WTC11 (cell line): ENCODE results near the gene NIFK. TPM values are rescaled to one million over a fixed set of nuclear protein-coding genes. Genes with fewer than 3 reads are reported as not detected.

Source experiments
- ATAC-seq: fragments of 200-7000 bp; cut with Tn5 transposase; 2 replicates; pipeline ENCODE4 v1.10.0; 2021; ENCODE audit warnings: mild to moderate bottlenecking, moderate library complexity
- CTCF ChIA-PET: fragments of 300-600 bp; sonication (Branson Sonifier 250); formaldehyde crosslinking; loops from one replicate; lab custom pipeline; 2021; ENCODE audit warnings: antibody characterized with exemption; lab: Charles Lee
- POLR2A ChIA-PET: fragments of 350-600 bp; sonication (Branson Sonifier 250); formaldehyde crosslinking; loops from one replicate; lab custom pipeline; 2021; ENCODE audit warnings: antibody characterized with exemption; lab: Charles Lee
- DNase-seq: peaks from one replicate; pipeline ENCODE4 v3.0.0; 2021; ENCODE audit warnings: low spot score
- H3K27ac Mint-ChIP-seq: 2 replicates; pipeline ENCODE4 v1.8.0; 2021; ENCODE audit warnings: mixed read lengths
- H3K27me3 Mint-ChIP-seq: 2 replicates; pipeline ENCODE4 v1.8.0; 2021; ENCODE audit warnings: low read depth, mild to moderate bottlenecking, moderate library complexity, mixed read lengths
- H3K36me3 Mint-ChIP-seq: 2 replicates; pipeline ENCODE4 v1.8.0; 2021; ENCODE audit warnings: mixed read lengths
- H3K4me1 Mint-ChIP-seq: 2 replicates; pipeline ENCODE4 v1.8.0; 2022; ENCODE audit warnings: mixed read lengths
- H3K4me3 Mint-ChIP-seq: 2 replicates; pipeline ENCODE4 v1.8.0; 2021; ENCODE audit warnings: mild to moderate bottlenecking, moderate library complexity, mixed read lengths
- H3K9me3 Mint-ChIP-seq: 2 replicates; pipeline ENCODE4 v1.8.0; 2021; ENCODE audit warnings: mixed read lengths
- CBFB ChIP-seq: sonication (generic); formaldehyde crosslinking; IDR thresholded peaks from 2 replicates; pipeline ENCODE4 v1.8.1; 2022; ENCODE audit warnings: mild to moderate bottlenecking, low read depth, missing genetic modification reagents
- ESRRA ChIP-seq: sonication (generic); formaldehyde crosslinking; IDR thresholded peaks from 2 replicates; pipeline ENCODE4 v1.8.1; 2022; ENCODE audit warnings: mild to moderate bottlenecking, missing genetic modification reagents, borderline replicate concordance
- FOXK1 ChIP-seq: sonication (generic); formaldehyde crosslinking; IDR thresholded peaks from 2 replicates; pipeline ENCODE4 v1.8.0; 2022; ENCODE audit warnings: mild to moderate bottlenecking, moderate library complexity, missing genetic modification reagents
- NFE2L1 ChIP-seq: sonication (generic); formaldehyde crosslinking; IDR thresholded peaks from 2 replicates; pipeline ENCODE4 v1.8.1; 2023; ENCODE audit warnings: missing genetic modification reagents
- NR3C1 ChIP-seq: sonication (generic); formaldehyde crosslinking; conservative IDR thresholded peaks from 2 replicates; pipeline ENCODE4 v1.8.1; 2023; ENCODE audit warnings: low read depth, mild to moderate bottlenecking, missing genetic modification reagents
- PRRX2 ChIP-seq: fragments of 250-450 bp; sonication (Bioruptor Pico); IDR thresholded peaks from 2 replicates; pipeline ENCODE4 v1.8.0; 2021; ENCODE audit warnings: mild to moderate bottlenecking
- SMAD4 ChIP-seq: sonication (generic); formaldehyde crosslinking; IDR thresholded peaks from 2 replicates; pipeline ENCODE4 v1.8.0; 2022; ENCODE audit warnings: mild to moderate bottlenecking, missing genetic modification reagents
- USF1 ChIP-seq: sonication (generic); formaldehyde crosslinking; IDR thresholded peaks from 2 replicates; pipeline ENCODE4 v1.8.0; 2022; ENCODE audit warnings: mild to moderate bottlenecking, missing genetic modification reagents
- ZNF423 ChIP-seq: fragments of 250-450 bp; sonication (Bioruptor Pico); IDR thresholded peaks from 2 replicates; pipeline ENCODE4 v2.1.2; 2022; ENCODE audit warnings: mild to moderate bottlenecking, moderate library complexity
- ZNF532 ChIP-seq: fragments of 250-450 bp; sonication (Bioruptor Pico); IDR thresholded peaks from 2 replicates; pipeline ENCODE4 v1.9.0; 2021; ENCODE audit warnings: mild to moderate bottlenecking, borderline replicate concordance
- total RNA-seq: library from RNA; stranded (reverse); gene quantifications from 3 replicates; pipeline ENCODE4 v1.2.3, GENCODE V29; 2021
- TF ChIP-seq, protein P1 (sequence below): sonication (generic); formaldehyde crosslinking; IDR thresholded peaks from 2 replicates; pipeline ENCODE4 v1.8.1; 2023; ENCODE audit warnings: mild to moderate bottlenecking, missing genetic modification reagents
- TF ChIP-seq, protein P2 (sequence below): sonication (generic); formaldehyde crosslinking; IDR thresholded peaks from 2 replicates; pipeline ENCODE4 v1.8.1; 2022; ENCODE audit warnings: low read depth, mild to moderate bottlenecking, moderate library complexity, missing genetic modification reagents, borderline replicate concordance
- TF ChIP-seq, protein P3 (sequence below): sonication (generic); formaldehyde crosslinking; IDR thresholded peaks from 2 replicates; pipeline ENCODE4 v1.8.0; 2022; ENCODE audit warnings: mild to moderate bottlenecking, missing genetic modification reagents
- TF ChIP-seq, protein P4 (sequence below): sonication (generic); formaldehyde crosslinking; IDR thresholded peaks from 2 replicates; pipeline ENCODE4 v1.8.0; 2023; ENCODE audit warnings: missing genetic modification reagents, mild to moderate bottlenecking, borderline replicate concordance
- TF ChIP-seq, protein P5 (sequence below): sonication (generic); formaldehyde crosslinking; IDR thresholded peaks from 2 replicates; pipeline ENCODE4 v1.8.1; 2023; ENCODE audit warnings: mild to moderate bottlenecking, missing genetic modification reagents

NIFK gene
- total RNA-seq, 1 experiment from 2014 or later = 91.3 TPM

GRCh38 chr2:121783180-121783579, 46.5 kb upstream of the NIFK start (continued):
- no peak for TF ChIP-seq ZNF532 (CRISPR knock-in tag)

- Mint-ChIP-seq H3K4me3 (no peak overlapping the region), H3K27me3 (no peaks in the 10 kb centered on the region; the same call in 1 of the 2 replicates), H3K36me3 (no peaks in the 10 kb centered on the region), H3K9me3 (no peaks in the 10 kb centered on the region), H3K27ac (no peak overlapping the region), H3K4me1 (peaks cover 6% of the 10 kb centered on the region)
- ChIA-PET POLR2A (interaction anchor here (1.1 kb wide), 1 partner anchor 32 kb away, joined by 5 read pairs; no protein-coding TSS in a partner anchor), CTCF (interaction anchor here (1.4 kb wide), 1 partner anchor 32 kb away, joined by 5 read pairs; no protein-coding TSS in a partner anchor)
- DNase-seq (no peak), ATAC-seq (peak; percentile 59; the same call in 1 of the 2 replicates)
- TF ChIP-seq, protein P1, sequence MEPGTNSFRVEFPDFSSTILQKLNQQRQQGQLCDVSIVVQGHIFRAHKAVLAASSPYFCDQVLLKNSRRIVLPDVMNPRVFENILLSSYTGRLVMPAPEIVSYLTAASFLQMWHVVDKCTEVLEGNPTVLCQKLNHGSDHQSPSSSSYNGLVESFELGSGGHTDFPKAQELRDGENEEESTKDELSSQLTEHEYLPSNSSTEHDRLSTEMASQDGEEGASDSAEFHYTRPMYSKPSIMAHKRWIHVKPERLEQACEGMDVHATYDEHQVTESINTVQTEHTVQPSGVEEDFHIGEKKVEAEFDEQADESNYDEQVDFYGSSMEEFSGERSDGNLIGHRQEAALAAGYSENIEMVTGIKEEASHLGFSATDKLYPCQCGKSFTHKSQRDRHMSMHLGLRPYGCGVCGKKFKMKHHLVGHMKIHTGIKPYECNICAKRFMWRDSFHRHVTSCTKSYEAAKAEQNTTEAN (CRISPR knock-in tag) = no peak
- no peak for TF ChIP-seq CBFB (CRISPR knock-in tag)
- TF ChIP-seq, protein P2, sequence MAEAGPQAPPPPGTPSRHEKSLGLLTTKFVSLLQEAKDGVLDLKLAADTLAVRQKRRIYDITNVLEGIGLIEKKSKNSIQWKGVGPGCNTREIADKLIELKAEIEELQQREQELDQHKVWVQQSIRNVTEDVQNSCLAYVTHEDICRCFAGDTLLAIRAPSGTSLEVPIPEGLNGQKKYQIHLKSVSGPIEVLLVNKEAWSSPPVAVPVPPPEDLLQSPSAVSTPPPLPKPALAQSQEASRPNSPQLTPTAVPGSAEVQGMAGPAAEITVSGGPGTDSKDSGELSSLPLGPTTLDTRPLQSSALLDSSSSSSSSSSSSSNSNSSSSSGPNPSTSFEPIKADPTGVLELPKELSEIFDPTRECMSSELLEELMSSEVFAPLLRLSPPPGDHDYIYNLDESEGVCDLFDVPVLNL (CRISPR knock-in tag) = no peak
- no peak for TF ChIP-seq NFE2L1 (CRISPR knock-in tag)
- TF ChIP-seq, protein P3, sequence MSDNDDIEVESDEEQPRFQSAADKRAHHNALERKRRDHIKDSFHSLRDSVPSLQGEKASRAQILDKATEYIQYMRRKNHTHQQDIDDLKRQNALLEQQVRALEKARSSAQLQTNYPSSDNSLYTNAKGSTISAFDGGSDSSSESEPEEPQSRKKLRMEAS = no peak
- TF ChIP-seq PRRX2 (CRISPR knock-in tag) = no peak
- TF ChIP-seq, protein P4, sequence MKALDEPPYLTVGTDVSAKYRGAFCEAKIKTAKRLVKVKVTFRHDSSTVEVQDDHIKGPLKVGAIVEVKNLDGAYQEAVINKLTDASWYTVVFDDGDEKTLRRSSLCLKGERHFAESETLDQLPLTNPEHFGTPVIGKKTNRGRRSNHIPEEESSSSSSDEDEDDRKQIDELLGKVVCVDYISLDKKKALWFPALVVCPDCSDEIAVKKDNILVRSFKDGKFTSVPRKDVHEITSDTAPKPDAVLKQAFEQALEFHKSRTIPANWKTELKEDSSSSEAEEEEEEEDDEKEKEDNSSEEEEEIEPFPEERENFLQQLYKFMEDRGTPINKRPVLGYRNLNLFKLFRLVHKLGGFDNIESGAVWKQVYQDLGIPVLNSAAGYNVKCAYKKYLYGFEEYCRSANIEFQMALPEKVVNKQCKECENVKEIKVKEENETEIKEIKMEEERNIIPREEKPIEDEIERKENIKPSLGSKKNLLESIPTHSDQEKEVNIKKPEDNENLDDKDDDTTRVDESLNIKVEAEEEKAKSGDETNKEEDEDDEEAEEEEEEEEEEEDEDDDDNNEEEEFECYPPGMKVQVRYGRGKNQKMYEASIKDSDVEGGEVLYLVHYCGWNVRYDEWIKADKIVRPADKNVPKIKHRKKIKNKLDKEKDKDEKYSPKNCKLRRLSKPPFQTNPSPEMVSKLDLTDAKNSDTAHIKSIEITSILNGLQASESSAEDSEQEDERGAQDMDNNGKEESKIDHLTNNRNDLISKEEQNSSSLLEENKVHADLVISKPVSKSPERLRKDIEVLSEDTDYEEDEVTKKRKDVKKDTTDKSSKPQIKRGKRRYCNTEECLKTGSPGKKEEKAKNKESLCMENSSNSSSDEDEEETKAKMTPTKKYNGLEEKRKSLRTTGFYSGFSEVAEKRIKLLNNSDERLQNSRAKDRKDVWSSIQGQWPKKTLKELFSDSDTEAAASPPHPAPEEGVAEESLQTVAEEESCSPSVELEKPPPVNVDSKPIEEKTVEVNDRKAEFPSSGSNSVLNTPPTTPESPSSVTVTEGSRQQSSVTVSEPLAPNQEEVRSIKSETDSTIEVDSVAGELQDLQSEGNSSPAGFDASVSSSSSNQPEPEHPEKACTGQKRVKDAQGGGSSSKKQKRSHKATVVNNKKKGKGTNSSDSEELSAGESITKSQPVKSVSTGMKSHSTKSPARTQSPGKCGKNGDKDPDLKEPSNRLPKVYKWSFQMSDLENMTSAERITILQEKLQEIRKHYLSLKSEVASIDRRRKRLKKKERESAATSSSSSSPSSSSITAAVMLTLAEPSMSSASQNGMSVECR = no peak
- no peak for TF ChIP-seq SMAD4
- TF ChIP-seq, protein P5, sequence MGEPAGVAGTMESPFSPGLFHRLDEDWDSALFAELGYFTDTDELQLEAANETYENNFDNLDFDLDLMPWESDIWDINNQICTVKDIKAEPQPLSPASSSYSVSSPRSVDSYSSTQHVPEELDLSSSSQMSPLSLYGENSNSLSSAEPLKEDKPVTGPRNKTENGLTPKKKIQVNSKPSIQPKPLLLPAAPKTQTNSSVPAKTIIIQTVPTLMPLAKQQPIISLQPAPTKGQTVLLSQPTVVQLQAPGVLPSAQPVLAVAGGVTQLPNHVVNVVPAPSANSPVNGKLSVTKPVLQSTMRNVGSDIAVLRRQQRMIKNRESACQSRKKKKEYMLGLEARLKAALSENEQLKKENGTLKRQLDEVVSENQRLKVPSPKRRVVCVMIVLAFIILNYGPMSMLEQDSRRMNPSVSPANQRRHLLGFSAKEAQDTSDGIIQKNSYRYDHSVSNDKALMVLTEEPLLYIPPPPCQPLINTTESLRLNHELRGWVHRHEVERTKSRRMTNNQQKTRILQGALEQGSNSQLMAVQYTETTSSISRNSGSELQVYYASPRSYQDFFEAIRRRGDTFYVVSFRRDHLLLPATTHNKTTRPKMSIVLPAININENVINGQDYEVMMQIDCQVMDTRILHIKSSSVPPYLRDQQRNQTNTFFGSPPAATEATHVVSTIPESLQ (CRISPR knock-in tag) = no peak
- no peak for TF ChIP-seq USF1 (CRISPR knock-in tag)
- no peak for TF ChIP-seq NR3C1
- TF ChIP-seq ZNF423 (CRISPR knock-in tag) = no peak
- TF ChIP-seq ESRRA = no peak
- TF ChIP-seq FOXK1 (CRISPR knock-in tag) = no peak
Observed at GRCh38 chr2:121778741-121779487, 42.2 kb upstream of the NIFK start.
